SJCRH30 (cell line): ENCODE measurements around the gene TSHZ1. TPM values are rescaled to one million over a fixed set of nuclear protein-coding genes. Genes with fewer than 3 reads are reported as not detected.

Experiments used
- DNase-seq, 2 experiments: peaks; one replicate each; pipeline ENCODE4 v3.0.0-alpha.2; 2015 to 2020
- H3K27ac ChIP-seq: fragments of 250-450 bp; sonication (Bioruptor Pico); 2 replicates; pipeline ENCODE4 v1.5.1; 2020; ENCODE audit warnings: mild to moderate bottlenecking, moderate library complexity
- H3K27me3 ChIP-seq: fragments of 250-450 bp; sonication (Bioruptor Pico); 2 replicates; pipeline ENCODE4 v1.5.1; 2020; ENCODE audit warnings: mild to moderate bottlenecking, moderate library complexity
- H3K36me3 ChIP-seq: fragments of 250-450 bp; sonication (Bioruptor Pico); 2 replicates; pipeline ENCODE4 v1.5.1; 2020; ENCODE audit warnings: mild to moderate bottlenecking, moderate library complexity
- H3K4me1 ChIP-seq: fragments of 250-450 bp; sonication (Bioruptor Pico); 2 replicates; pipeline ENCODE4 v1.5.1; 2020; ENCODE audit warnings: mild to moderate bottlenecking, moderate library complexity
- H3K4me3 ChIP-seq: fragments of 250-450 bp; sonication (Bioruptor Pico); 2 replicates; pipeline ENCODE4 v1.5.1; 2020; ENCODE audit warnings: mild to moderate bottlenecking, moderate library complexity
- H3K9me3 ChIP-seq: fragments of 250-450 bp; sonication (Bioruptor Pico); replicated peaks from 2 replicates; pipeline ENCODE4 v1.5.1; 2020; ENCODE audit warnings: mild to moderate bottlenecking, moderate library complexity
- total RNA-seq: library from RNA; depleted of rRNA; stranded (reverse); fragments of >200 nt; shearing (Covaris generic); gene quantifications from 2 replicates; pipeline ENCODE4 v1.2.3, GENCODE V29; 2014

Gene TSHZ1
- total RNA-seq, 1 experiment from 2014 or later = 5.7 TPM

DNA sequence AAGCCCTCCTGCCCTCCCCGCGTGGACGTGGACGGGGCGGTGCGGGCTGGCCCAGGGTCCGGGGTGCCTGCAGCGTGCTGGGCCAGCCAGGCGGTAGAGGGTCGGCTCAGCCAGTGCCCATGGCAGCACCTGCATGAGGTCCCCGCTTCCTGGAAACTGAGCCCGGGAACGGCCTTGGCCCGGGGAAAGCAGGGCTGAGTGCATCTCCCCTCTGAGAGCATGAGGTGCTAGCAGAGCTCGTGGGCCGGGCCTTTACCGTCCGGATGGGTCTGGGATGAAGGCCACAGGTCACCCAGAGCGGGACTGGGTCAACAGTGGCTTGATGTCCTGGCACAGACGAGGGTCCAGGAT, 39.8 kb downstream of the TSHZ1 start:
- H3K27me3 ChIP-seq = no peaks in the 10 kb centered on the region
- no peak overlapping the region for H3K4me3 ChIP-seq
- no peak for DNase-seq
- no peak overlapping the region for H3K27ac ChIP-seq
- no peaks in the 10 kb centered on the region for H3K4me1 ChIP-seq
- no peaks in the 10 kb centered on the region for H3K9me3 ChIP-seq
- H3K36me3 ChIP-seq = no peaks in the 10 kb centered on the region

DNA sequence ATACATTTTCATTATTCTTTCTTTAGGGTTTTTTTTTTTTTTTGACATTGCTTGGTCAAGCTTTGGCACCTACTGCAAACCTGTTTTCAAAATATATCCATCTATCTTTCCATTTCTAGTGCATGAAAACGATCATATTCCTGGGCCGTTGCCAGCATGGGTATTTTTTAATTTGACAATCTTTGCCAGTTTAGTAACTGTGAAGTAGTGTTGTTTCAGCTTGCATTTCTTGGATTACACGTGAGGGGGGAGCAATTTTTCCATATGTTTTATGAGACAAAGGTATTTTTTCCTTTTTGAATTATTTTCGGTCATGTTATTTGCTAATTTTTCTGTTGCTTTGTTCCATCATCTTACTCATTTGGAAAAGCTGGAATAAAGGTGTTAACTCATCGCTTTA, 40.9 kb downstream of the TSHZ1 start:
- H3K36me3 ChIP-seq = no peaks in the 10 kb centered on the region
- H3K27ac ChIP-seq = no peak overlapping the region
- DNase-seq = no peak
- no peaks in the 10 kb centered on the region for H3K4me1 ChIP-seq
- H3K9me3 ChIP-seq = no peaks in the 10 kb centered on the region
- H3K4me3 ChIP-seq = no peak overlapping the region
- no peaks in the 10 kb centered on the region for H3K27me3 ChIP-seq

DNA sequence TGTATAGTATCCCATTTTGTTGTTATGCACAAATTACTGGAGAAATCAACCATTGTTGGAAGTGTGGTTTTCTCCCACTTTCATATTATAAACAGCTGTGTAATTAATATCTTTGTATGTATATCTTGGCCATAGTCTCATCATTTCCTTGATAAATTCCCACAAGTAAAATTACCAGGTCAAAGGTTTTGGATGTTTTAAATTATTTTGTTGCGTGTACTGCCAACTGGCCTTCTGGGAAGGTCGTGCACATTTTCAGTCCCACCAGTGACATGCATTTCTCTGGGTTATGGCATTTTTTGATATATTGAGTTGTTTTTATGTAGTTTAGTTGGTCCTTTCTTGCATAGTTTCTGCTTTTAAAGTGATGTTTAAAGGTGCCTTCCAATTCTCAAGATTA, 41.5 kb downstream of the TSHZ1 start:
- Histone ChIP-seq H3K4me3 (no peak overlapping the region), H3K9me3 (no peaks in the 10 kb centered on the region), H3K36me3 (no peaks in the 10 kb centered on the region), H3K4me1 (no peaks in the 10 kb centered on the region), H3K27ac (no peak overlapping the region), H3K27me3 (no peaks in the 10 kb centered on the region)
- DNase-seq = no peak

DNA sequence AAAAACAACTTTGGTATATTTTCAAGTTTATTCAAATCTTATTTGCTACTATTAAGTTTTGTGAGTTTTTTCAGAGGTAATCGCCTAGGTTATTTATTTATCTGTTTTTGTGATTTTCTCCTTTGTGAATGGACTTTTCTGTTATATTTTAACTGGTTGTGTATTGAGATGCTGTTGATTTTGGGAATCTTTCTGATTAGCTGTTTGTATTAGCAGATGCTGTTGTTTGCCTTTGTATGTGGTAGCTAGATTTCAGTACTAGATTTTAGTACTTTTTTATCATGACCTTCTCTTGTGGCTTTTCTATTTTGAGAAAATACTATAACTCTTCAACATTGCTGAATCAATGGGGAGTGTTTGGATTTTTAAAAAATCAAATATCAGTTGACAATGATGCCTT, 42.4 kb downstream of the TSHZ1 start:
- no peak overlapping the region for H3K4me3 ChIP-seq

DNA sequence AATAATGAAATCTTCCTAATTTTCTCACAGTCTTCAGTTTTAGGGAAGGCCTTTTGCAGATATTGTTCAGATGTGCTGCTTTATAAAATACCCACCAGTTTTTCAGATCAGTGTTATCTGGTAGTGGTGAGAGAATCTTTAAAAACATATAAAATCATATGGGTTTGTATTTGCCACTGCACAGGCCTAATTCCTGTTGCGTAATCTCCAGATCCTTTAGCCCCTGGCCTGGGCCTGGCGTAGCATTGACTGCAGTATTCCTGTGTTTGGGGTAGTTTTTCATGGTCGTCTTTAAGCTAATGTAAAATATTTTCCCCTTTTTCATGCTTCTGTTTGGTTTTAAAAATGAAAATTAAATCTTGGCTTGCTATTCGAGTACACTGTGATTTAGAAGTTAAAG, 43.2 kb downstream of the TSHZ1 start:
- Histone ChIP-seq H3K27me3 (no peaks in the 10 kb centered on the region), H3K4me1 (no peaks in the 10 kb centered on the region), H3K27ac (no peak overlapping the region), H3K4me3 (no peak overlapping the region), H3K9me3 (no peaks in the 10 kb centered on the region), H3K36me3 (no peaks in the 10 kb centered on the region)
- DNase-seq = no peak

More for the DNA sequence above, 42.4 kb downstream of the TSHZ1 start:
- Histone ChIP-seq H3K9me3 (no peaks in the 10 kb centered on the region), H3K4me1 (no peaks in the 10 kb centered on the region), H3K36me3 (no peaks in the 10 kb centered on the region), H3K27ac (no peak overlapping the region), H3K27me3 (no peaks in the 10 kb centered on the region)
- DNase-seq = no peak

DNA sequence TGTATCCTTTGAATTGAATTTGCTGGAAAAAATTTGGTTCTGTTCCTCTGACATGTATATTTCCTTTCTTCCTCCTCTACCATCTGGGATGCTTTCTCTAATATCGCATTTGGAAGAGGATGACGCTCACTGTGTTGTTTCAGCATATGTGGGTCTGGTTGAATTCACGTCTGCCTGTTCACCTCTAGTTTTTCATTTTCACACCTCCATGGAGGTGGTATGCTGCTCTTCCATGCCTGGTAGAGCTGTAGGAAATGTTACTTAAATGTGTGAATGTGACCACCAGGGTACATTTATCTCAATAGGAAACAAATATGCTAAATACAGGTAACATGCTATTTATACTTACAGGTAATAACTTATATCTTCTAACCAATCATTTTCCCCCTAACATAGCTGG, 44.5 kb downstream of the TSHZ1 start:
- H3K27ac ChIP-seq = no peak overlapping the region
- H3K4me3 ChIP-seq = no peak overlapping the region
- no peaks in the 10 kb centered on the region for H3K27me3 ChIP-seq
- H3K36me3 ChIP-seq = no peaks in the 10 kb centered on the region
- no peaks in the 10 kb centered on the region for H3K4me1 ChIP-seq
- no peaks in the 10 kb centered on the region for H3K9me3 ChIP-seq
- DNase-seq = no peak

DNA sequence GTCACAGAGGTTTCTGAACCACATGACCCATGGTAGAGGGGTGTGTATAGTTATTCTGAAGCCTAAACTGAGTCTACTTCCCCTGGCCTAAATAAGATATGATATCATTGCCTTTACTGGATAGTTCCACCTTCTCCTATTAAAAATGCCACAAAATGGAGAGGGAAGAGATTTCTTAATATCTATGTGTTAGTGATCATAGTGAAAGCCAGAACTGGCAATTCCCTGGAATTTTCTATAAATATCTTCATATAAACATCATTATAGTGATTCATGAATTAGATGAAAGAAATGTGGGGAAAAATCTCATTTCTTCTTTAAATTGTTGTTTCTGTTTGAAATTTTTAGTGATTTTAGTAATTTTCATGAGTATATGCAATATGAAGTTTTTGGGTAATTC, 45.8 kb downstream of the TSHZ1 start:
- no peaks in the 10 kb centered on the region for H3K9me3 ChIP-seq
- no peaks in the 10 kb centered on the region for H3K36me3 ChIP-seq
- DNase-seq = no peak
- H3K4me3 ChIP-seq = no peak overlapping the region
- no peak overlapping the region for H3K27ac ChIP-seq
- H3K4me1 ChIP-seq = no peaks in the 10 kb centered on the region
- H3K27me3 ChIP-seq = no peaks in the 10 kb centered on the region

DNA sequence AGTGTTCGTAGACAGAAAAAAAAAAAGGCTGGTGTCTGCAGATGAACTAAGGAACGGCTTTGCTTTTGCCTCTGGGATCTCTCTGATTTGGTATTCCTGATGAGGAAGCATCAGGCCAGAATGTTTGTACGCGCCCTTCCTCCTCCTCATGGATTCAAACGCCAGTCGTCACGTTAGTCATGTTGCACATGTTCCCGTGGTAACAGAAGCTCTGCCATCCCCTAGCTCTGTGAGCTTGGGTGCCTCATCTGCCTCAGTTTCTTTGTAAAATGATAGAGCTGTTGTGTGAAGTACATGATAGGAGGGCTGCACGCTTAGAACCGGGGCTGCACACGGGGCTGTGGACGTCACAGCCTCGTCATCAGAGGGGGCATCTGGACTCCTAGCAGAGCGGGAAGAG, 47.0 kb downstream of the TSHZ1 start:
- Histone ChIP-seq H3K4me1 (no peaks in the 10 kb centered on the region), H3K4me3 (no peak overlapping the region), H3K27ac (no peak overlapping the region), H3K27me3 (no peaks in the 10 kb centered on the region), H3K9me3 (no peaks in the 10 kb centered on the region), H3K36me3 (no peaks in the 10 kb centered on the region)
- no peak for DNase-seq

DNA sequence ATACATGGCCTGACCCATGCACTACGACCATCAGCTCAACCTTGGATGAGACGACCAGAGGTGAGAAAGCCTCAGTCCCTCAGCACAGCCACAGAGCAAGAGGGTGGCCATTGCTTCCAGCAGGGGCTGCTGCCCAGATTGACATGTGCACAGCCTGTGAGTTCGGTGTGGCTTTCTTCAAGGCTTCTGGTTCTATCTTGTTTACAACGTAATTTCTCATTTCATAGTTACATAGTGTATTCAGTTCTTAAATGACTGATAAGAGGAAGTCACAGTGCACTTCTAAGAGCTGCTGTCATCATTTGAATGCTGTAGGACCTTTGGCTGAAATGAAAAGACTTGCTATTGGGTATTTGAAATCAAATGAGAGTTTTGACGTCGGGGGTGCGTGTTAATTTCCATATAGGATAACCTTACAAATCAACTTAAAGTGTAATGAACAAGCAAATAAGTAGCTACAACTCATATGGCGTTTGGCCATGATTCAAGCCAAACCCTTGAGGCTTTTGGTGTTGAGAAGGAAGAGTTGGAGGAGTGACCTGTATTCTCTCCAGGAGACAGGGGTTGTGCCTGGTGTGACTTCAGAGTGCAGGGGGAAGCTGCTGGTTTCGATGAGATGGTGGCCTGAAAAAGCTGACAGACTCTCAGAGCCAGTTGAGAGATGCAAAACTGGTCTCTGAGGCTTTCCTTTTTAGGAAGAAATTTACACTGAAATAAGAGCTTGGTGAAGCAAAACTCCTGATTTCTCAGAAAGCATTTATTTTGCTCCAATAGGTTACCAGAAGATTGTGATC, 51.0 kb downstream of the TSHZ1 start:
- no peaks in the 10 kb centered on the region for H3K27me3 ChIP-seq
- no peak overlapping the region for H3K27ac ChIP-seq
- DNase-seq = no peak
- H3K9me3 ChIP-seq = no peaks in the 10 kb centered on the region
- H3K36me3 ChIP-seq = no peaks in the 10 kb centered on the region
- no peak overlapping the region for H3K4me3 ChIP-seq
- H3K4me1 ChIP-seq = no peaks in the 10 kb centered on the region

DNA sequence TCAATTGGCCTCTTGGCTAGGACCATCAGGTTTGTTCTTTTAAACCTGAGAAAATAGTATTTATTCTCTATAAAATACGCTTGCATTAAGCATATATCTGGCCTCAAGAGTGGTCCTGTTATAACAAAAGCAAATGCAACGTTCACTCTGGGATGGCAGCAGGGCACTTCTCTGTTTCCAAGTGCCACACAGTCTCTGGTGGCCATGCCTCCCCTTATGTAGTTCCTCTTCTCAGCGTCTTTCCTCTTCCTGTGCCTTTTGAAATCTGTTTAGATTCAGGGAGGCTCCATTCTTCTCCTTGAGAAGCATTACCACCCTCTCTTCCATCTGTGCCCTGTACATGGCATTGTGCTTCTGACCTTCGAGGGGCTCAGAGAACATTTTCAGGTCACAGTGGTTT, 51.9 kb downstream of the TSHZ1 start:
- Histone ChIP-seq H3K4me3 (no peak overlapping the region), H3K9me3 (no peaks in the 10 kb centered on the region), H3K36me3 (no peaks in the 10 kb centered on the region), H3K27ac (no peak overlapping the region), H3K27me3 (no peaks in the 10 kb centered on the region), H3K4me1 (no peaks in the 10 kb centered on the region)
- no peak for DNase-seq

DNA sequence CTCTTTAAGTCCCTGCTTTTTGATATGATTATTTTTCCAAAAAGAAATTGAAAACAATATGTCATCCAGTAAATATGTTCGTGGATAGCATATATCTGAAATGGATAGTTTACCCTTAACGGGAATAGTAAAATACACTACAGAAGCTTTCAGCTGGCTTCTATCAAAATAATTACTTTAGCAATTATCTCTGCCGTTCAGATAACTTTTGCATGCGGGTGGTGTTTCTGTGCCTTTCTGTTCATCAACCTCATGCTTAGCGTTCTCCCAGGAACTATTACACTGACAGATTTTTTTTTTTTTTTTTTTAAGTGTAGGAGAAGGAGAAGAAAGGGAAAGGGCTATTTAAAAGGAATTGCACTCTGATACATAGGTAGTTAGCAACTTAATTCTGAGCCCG, 53.6 kb downstream of the TSHZ1 start:
- H3K4me1 ChIP-seq = no peaks in the 10 kb centered on the region
- H3K9me3 ChIP-seq = no peaks in the 10 kb centered on the region
- H3K27me3 ChIP-seq = no peaks in the 10 kb centered on the region
- H3K27ac ChIP-seq = no peak overlapping the region
- H3K4me3 ChIP-seq = no peak overlapping the region
- H3K36me3 ChIP-seq = no peaks in the 10 kb centered on the region
- DNase-seq = no peak

DNA sequence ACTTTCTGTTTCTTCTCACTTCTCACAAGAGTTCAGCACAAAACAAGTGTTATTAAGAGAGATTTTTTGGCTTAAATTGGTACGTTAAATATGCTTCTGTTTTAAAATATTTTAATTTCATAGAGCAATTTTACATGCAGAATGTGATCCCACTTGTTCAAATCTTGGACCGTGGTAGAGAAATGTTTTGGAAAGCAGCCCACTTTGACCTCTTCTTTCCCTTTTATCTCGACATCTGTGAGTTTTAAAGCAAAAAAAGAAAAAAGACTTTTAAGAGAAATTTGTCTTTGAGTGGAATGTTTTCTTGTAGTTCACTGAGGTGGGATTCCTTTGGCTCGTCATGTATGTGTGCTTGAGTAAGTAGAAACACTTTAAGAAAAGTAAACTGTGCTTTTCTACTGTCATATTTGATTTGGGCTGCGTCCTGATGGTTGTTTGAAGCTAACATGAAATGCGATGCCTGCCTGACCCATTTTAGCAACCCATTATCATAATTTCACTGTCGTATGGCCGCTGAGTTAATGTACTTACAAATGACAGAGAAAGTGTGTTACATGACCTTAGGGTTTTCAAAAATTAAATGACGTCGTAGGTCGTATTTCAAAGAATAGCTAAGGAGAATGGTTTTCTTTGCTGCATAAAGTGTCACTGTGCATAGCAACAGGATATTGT, 54.5 kb downstream of the TSHZ1 start:
- Histone ChIP-seq H3K36me3 (no peaks in the 10 kb centered on the region), H3K4me3 (no peak overlapping the region), H3K9me3 (no peaks in the 10 kb centered on the region), H3K27me3 (no peaks in the 10 kb centered on the region), H3K27ac (no peak overlapping the region), H3K4me1 (no peaks in the 10 kb centered on the region)
- no peak for DNase-seq

DNA sequence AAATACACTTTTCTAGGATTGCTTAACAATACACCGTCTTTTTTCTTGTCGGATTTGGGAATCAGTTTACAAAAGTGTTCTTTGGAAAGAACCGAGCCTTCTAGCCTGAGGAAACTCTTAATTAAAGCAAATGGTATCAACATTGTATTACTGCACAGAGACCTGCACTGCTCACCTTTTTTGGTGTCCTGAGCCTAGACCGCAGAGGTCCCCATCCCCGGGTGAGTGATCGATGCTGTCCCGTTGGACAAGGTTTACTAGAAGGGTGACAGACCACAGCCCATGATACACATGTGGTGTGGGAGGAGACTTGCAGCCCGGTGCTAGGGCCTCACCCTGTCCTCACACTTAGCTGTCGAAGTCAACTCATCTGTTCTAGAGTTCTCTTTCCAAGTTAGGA, 55.3 kb downstream of the TSHZ1 start:
- no peaks in the 10 kb centered on the region for H3K9me3 ChIP-seq
- no peak overlapping the region for H3K4me3 ChIP-seq
- H3K27me3 ChIP-seq = no peaks in the 10 kb centered on the region
- DNase-seq = no peak
- H3K4me1 ChIP-seq = no peaks in the 10 kb centered on the region
- no peak overlapping the region for H3K27ac ChIP-seq
- H3K36me3 ChIP-seq = no peaks in the 10 kb centered on the region

DNA sequence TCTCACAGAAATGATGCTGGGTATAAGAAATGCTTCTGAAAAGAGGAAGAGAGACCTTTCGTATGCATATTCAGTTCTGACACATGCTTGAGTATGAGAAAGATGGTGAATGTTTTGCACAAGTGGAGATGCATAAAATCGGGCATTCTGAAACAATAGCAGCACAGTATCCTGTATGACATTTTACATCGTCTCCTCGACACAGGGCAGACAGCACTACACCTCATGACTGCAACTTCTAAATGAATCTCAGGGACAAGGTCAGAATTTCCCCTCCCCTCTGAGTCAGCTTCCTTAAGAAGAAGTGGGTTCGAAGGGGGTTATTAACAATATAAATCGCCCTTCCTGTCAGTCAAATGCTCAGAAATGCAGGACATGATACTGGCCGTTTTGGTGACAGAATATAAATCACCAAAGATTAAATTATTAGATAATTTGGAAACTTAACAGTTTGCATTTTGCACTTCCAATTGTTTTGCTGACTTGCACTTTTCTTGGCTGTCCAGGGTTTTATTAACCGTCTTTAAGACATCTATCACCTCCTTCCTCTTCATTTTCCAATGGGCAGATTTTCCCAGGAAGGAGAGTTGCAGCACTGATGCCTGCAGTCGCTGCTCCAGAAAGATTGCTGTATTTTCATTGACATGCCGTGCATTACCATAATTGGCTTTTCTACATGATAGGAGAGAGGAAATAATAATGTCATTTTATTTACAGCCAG, 57.2 kb downstream of the TSHZ1 start:
- H3K9me3 ChIP-seq = no peaks in the 10 kb centered on the region
- H3K36me3 ChIP-seq = no peaks in the 10 kb centered on the region
- H3K27ac ChIP-seq = no peak overlapping the region
- H3K4me1 ChIP-seq = no peaks in the 10 kb centered on the region
- DNase-seq = no peak
- no peaks in the 10 kb centered on the region for H3K27me3 ChIP-seq
- no peak overlapping the region for H3K4me3 ChIP-seq

DNA sequence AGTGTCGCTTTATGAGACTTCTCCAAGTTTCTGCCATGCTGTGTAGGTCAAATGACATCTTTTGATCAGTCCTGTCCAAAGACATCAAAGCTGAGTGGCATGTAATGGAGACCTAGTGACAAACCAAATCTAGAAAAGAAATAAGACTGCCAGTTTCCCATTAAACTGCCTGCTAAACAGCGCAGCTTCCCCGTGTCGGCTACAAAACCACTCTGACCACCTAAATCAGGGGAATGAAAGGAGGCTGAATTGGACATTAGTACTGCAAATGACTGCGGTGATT, 57.7 kb downstream of the TSHZ1 start:
- Histone ChIP-seq H3K27ac (no peak overlapping the region), H3K27me3 (no peaks in the 10 kb centered on the region), H3K4me1 (no peaks in the 10 kb centered on the region), H3K9me3 (no peaks in the 10 kb centered on the region), H3K36me3 (no peaks in the 10 kb centered on the region), H3K4me3 (no peak overlapping the region)
- no peak for DNase-seq
